ENCODE measurements around the gene PPP1R13B. TPM values are rescaled to one million over a fixed set of nuclear protein-coding genes. Genes with fewer than 3 reads are reported as not detected.

The PPP1R13B gene
- total RNA-seq, 1 donor from 2014 or later = 10.1 TPM

DNA sequence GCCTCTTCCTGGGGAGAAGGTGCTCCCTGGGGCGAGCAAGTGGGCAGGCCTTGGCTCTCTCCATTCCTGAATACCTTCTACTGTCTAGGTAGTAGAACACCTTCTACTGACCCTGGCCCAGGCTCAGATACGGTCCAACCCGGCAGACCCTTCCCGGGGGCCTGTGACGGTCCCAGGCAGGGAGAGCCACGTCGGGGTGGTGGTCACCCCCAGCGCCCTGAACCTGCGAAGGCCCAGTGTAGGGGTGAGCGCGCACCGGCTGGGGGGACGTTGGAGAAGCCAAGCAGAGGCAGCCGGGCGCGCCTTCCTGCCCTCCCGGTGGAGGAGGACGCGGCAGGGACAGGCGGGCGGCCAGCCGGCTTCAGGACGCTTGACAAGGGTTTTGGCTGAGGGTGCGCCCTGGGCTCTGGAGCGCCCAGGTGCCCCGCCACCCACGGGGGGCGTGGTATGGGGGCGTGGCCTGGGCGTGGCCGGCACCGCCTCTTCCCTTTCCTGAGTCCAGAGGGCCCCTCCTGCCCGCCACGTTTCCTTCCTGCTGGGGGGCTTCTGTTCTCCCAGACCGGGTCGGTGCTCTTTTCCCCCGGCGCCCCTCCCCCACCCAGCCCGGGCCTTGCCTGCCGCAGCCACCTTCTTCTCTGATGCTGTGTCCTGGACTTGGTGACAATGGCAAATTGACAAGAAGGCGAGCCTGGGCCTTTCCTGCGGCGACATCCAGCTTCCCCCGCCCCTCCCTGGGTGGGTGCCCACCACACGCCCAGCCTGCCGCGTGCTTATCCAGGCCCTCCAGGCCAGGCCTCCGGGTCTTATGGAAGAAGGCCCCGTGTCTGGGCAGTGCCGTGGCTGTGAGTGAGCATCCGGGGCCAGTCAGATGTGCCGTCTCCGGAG is 24.5 kb upstream of the PPP1R13B start:
- DNase-seq (ENCODE audit: low spot score) = no peak
- no peaks in the 10 kb centered on the region for H3K9me3 Mint-ChIP-seq (ENCODE audit: low read depth)
- H3K4me1 Mint-ChIP-seq (ENCODE audit: low read depth) = no peaks in the 10 kb centered on the region
- TF ChIP-seq CTCF (IDR thresholded peaks at IDR 0.05) = no peak
- H3K36me3 Mint-ChIP-seq (ENCODE audit: low read depth) = no peaks in the 10 kb centered on the region
- no peak overlapping the region for H3K4me3 Mint-ChIP-seq (ENCODE audit: unreplicated experiment)
- no peak overlapping the region for H3K27ac Mint-ChIP-seq (ENCODE audit: unreplicated experiment)
- no peaks in the 10 kb centered on the region for H3K27me3 Mint-ChIP-seq (ENCODE audit: low read depth)

DNA sequence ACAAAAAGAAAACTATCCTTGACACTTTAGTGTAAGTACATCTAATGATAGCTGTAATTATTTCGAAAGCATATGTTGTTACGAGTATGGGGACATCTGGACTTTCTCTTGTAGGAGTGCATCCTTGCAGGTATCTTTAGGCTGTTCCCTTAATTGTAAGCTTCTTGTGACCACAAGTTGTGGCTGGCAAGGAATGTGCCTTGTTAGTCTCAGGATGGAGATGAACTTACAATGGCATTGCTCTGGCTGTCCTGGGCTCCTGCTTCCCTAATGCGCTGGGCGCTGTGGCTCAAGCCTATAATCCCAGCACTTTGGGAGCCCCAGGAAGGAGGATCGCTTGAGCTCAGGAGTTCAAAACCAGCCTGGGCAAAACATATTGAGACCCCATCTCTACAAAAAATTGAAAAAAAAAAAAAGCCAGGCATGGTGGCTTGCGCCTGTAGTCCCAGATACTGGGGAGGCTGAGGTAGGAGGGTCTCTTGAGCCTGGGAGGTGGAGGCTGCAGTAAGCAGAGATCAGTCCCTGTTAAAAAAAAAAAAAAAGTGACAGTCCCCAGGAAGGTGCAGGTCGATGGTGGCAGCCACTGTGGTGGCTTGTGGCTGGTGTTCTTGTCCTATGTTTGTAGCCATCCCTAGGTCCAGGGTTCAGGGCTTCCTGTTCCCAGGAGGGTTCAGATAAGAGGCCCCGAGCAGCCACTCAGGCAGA is 23.7 kb upstream of the PPP1R13B start:
- TF ChIP-seq CTCF (IDR thresholded peaks at IDR 0.05) = no peak
- H3K36me3 Mint-ChIP-seq (ENCODE audit: low read depth) = no peaks in the 10 kb centered on the region
- H3K4me3 Mint-ChIP-seq (ENCODE audit: unreplicated experiment) = no peak overlapping the region

GRCh38 chr14:103870144-103870876 is 22.9 kb upstream of the PPP1R13B start:
- H3K4me3 Mint-ChIP-seq (ENCODE audit: unreplicated experiment) = no peak overlapping the region
- no peaks in the 10 kb centered on the region for H3K36me3 Mint-ChIP-seq (ENCODE audit: low read depth)
- no peak for DNase-seq (ENCODE audit: low spot score)
- H3K9me3 Mint-ChIP-seq (ENCODE audit: low read depth) = no peaks in the 10 kb centered on the region
- H3K4me1 Mint-ChIP-seq (ENCODE audit: low read depth) = no peaks in the 10 kb centered on the region
- H3K27me3 Mint-ChIP-seq (ENCODE audit: low read depth) = no peaks in the 10 kb centered on the region
- TF ChIP-seq CTCF (IDR thresholded peaks at IDR 0.05) = no peak
- no peak overlapping the region for H3K27ac Mint-ChIP-seq (ENCODE audit: unreplicated experiment)

More for the DNA sequence above, 23.7 kb upstream of the PPP1R13B start:
- Mint-ChIP-seq H3K9me3 (ENCODE audit: low read depth) (no peaks in the 10 kb centered on the region), H3K4me1 (ENCODE audit: low read depth) (no peaks in the 10 kb centered on the region), H3K27ac (ENCODE audit: unreplicated experiment) (no peak overlapping the region), H3K27me3 (ENCODE audit: low read depth) (no peaks in the 10 kb centered on the region)
- DNase-seq (ENCODE audit: low spot score) = no peak

DNA sequence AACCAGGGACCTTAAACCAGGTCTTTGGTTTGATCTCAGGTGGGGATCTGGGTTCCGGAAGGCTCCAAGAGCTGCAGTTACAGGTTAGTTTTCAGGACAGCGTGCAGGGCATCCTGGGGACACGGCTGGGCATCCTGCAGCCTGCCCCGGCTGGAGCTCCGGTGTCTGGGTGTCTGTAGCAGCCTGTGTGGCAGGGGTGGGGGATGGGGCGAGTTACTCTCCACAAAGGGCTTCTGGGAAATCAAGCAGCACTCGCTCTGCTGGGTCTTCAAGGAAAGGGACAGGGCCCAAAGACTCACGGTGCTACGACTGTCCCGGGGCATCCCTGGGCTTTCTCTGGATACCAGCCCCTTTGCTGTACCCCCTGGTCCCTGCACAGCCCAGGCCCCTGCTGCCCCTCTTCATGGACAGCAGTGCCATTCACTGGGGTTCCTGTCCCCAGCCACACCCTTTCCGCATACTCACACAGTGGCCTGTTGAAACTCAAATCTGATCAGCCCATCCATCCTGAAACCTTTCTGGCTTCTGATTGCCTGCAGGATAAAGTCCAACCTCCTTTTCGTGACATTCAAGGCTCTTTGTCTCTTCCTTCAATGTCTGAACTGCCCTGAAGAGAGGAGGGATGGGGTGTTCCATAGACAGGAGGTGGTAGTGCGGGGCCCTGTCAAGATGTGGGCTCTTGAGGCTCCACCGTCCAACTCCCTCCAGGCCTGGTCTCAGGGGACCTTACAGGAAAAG is 22.2 kb upstream of the PPP1R13B start:
- H3K4me1 Mint-ChIP-seq (ENCODE audit: low read depth) = no peaks in the 10 kb centered on the region
- H3K36me3 Mint-ChIP-seq (ENCODE audit: low read depth) = no peaks in the 10 kb centered on the region
- H3K4me3 Mint-ChIP-seq (ENCODE audit: unreplicated experiment) = no peak overlapping the region
- H3K27me3 Mint-ChIP-seq (ENCODE audit: low read depth) = no peaks in the 10 kb centered on the region
- no peak overlapping the region for H3K27ac Mint-ChIP-seq (ENCODE audit: unreplicated experiment)
- no peak for TF ChIP-seq CTCF (IDR thresholded peaks at IDR 0.05)
- H3K9me3 Mint-ChIP-seq (ENCODE audit: low read depth) = no peaks in the 10 kb centered on the region
- DNase-seq (ENCODE audit: low spot score) = no peak
